ENCODE data around the gene DDIT3.
A peak's percentile ranks its signal among the peaks of the same experiment; 100 is the strongest.

DDIT3 gene

DNA sequence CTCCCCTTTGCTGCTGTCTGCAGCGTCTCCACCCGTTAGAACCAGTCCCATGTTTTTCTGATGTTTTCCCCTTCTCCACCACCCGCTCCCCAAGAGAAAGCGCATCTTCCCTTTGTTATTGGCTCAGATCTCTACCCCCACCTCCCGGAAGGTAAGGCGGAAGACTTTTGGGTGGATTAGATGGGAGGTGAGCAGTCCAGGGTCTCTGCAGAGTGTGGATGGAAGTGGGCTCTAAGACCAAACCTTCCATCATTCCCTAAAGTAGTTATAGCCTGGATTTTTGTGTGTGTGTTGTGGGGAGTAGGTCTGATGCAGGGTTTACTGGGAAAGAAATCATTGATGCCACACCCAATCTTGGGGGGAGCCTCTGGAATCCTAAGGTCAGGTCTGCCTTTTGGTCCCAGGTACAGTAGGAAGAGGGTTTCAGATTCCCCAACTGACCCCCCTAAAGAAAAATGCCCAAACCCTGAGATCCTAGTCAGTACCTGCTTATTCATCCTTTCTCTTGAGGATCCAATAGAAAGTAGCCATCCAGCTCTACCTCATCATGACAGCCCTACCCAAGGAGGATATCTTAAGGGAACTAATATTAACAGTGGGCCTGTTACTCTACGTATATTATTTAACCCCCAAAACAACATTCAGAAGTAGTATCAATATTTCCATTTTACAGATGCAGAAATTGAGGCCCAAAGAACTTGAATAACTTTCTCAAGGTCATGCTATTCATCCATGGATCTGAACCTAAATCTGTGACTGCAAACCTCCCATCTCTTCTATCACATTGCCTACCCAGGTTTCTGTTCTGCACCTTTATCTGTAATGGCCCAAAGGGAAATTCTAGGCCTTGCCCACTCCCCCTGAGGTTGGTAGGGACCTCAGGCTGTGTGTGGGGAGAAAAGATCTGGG is 30.6 kb upstream of the DDIT3 start:
- H3K36me3 Mint-ChIP-seq, result peaks cover 3 to 8% of the 10 kb centered on the region in 2 donors
- no peaks in the 10 kb centered on the region for H3K9me3 Mint-ChIP-seq
- no peak overlapping the region for H3K27ac Mint-ChIP-seq
- no peak for DNase-seq
- peaks cover 24 to 41% of the 10 kb centered on the region in 2 donors for H3K4me1 Mint-ChIP-seq
- H3K4me3 Mint-ChIP-seq, result peak overlapping the region; percentile 85 to 89
- no peak for ATAC-seq (replicated peaks)
- peaks cover 36 to 38% of the 10 kb centered on the region in 2 donors for H3K27me3 Mint-ChIP-seq

DNA sequence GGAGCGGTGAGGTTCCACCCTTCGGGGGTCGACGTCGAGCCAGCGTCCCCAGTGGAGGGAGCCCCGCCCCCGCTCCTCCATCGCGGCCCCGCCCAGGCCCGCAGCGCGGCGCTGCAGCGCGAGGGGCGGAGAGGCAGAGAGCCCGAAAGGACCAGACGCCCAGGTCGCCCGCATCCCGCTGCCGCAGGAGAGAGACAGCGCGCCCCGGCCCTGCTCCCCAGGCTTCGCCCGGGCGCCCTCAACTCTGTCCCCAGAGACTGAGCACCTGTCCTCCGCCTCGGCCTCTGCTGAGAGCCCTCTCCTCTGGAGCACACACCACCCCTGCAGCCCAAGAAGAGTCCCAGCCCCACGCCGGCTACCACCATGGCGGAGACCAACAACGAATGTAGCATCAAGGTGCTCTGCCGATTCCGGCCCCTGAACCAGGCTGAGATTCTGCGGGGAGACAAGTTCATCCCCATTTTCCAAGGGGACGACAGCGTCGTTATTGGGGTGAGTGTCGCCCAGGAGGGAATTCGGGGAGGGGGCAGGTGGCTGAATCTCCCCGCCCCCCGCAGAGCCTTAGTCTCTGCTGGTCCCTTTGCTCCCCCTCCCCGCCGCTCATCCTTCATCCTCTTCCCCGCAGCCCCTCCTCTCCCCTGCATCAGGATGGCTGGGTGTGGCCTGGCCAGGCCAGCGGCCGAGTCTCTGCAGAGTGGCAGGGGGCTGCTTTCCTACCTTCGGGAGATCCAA is 29.8 kb upstream of the DDIT3 start, which contains the start of gene KIF5A:
KIF5A (plus strand) TSS at position 136 of the 732 bp plus-strand sequence; CDS start at position 364, 228 bp downstream.
- Mint-ChIP-seq H3K9me3 (no peaks in the 10 kb centered on the region), H3K36me3 (peaks cover 7 to 13% of the 10 kb centered on the region in 2 donors), H3K27me3 (peaks cover 36 to 38% of the 10 kb centered on the region in 2 donors), H3K4me3 (peak within 1 kb of the TSS; percentile 85 to 89), H3K4me1 (peaks cover 29 to 49% of the 10 kb centered on the region in 2 donors), H3K27ac (no peak within 1 kb of the TSS)
- peak; percentile 36 for DNase-seq
- ATAC-seq (replicated peaks), result peak; percentile 35 to 52

DNA sequence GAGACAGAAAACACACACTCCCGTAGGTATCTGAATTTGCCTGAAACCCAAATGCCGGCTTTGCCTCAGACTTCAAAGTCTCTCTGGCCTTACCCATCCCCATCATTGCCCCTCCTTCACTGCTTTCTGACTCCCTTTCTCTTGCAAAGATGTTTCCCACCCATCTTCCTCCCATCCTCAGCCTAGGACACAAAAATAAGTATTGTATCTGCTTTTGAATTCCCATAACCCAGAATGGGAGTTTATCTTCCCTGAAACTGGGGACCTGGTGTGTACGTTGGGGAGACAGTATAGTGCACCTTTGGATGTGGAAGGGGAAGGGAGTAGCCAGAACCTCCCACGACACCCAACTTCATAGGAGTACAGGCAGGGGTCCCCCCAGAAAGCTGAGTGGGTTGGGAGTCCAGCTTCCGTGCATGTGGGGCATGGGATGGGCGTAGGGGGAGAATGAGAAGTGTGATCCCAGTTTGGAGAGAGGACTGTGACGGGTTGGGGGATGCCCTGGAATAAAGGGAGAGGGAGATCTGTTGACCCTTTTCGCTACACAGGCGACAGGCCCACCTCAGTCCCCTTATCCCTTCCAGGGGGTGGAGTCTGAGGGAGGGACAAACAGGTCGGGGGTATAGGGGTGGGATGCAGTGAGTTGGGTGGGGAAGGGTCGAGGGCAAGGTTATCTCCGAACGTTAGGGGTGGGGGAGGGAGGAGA is 29.0 kb upstream of the DDIT3 start:
- no peak for ATAC-seq (replicated peaks)
- no peak overlapping the region for H3K27ac Mint-ChIP-seq
- peaks cover 7 to 17% of the 10 kb centered on the region in 2 donors for H3K36me3 Mint-ChIP-seq
- H3K4me3 Mint-ChIP-seq, result peak overlapping the region; percentile 85 to 89
- peaks cover 32 to 55% of the 10 kb centered on the region in 2 donors for H3K4me1 Mint-ChIP-seq
- H3K27me3 Mint-ChIP-seq, result peaks cover 35 to 36% of the 10 kb centered on the region in 2 donors
- DNase-seq, result no peak
- H3K9me3 Mint-ChIP-seq, result no peaks in the 10 kb centered on the region

DNA sequence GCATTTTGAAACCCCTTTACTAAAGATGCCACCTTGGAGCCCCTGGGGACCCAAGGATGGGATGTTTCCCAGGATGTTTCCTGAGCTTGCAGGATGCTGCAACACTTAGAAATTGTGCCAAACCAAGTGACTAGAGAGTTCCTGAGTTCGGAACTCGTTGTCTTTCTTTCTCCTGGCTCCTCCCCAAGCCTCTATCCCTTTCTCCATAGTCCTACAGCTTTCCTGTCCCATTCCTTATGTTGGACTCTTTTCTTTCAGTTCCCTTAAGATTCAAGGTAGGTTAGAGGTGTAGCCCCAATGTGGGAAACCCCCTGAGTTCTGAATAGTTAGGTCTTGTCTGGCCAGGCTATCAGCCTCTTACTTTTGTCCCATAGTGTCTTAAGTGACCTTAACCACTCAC is 28.2 kb upstream of the DDIT3 start:
- peaks cover 34 to 55% of the 10 kb centered on the region in 2 donors for H3K4me1 Mint-ChIP-seq
- ATAC-seq (replicated peaks) (no peak), DNase-seq (no peak)
- no peaks in the 10 kb centered on the region for H3K9me3 Mint-ChIP-seq
- peaks cover 7 to 17% of the 10 kb centered on the region in 2 donors for H3K36me3 Mint-ChIP-seq
- H3K27ac Mint-ChIP-seq, result no peak overlapping the region
- peak overlapping the region in 1 of 2 donors; percentile 27 for H3K4me3 Mint-ChIP-seq
- H3K27me3 Mint-ChIP-seq, result peaks cover 29 to 30% of the 10 kb centered on the region in 2 donors

DNA sequence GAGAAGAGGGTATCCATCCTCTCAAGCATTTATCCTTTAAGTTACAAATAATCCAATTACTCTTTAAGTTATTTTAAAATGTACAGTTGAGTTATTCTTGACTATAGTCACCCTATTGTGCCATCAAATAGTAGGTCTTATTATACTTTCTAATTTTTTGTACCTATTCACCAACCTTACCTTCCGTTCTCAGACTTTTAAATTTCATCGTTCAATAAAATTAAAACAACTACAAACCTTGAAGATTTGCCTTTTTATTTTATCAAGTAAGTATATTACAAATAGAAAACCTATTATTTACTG is 27.6 kb upstream of the DDIT3 start:
- no peak overlapping the region for H3K4me3 Mint-ChIP-seq

DNA sequence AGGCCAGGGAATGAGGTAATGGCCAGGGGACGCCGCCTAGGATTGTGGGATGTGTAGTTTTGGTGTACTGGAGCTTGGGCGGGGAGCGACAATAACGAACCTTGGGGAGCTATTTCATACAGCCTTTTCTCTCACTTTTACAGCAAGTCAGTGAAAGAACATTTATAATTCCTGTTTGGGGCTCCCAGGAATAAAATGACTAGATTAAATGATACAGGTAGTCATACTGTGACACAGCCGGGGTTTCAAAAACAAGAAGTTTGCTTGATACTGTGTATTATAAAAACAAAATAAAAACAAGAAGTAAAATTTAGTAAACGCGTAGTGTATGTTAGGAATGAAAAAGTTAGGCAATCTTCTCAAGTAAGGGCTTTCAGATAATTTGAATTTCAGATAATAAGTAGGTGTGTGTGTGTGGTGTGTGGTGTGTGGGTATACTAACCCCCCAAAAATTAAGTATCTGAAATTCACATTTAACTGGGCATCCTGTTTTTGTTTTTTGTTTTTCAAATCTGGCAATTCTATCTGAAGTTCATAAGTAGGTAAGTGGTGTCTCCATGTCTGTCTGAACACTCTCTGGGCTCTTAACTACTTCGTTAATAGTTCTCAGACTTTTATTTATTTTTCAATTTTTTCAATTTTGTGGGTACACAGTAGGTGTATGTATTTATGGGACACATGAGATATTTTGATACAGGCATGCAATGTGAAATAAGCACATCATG is 27.1 kb upstream of the DDIT3 start:
- no peak for DNase-seq
- Mint-ChIP-seq H3K27ac (peak overlapping the region; percentile 97), H3K9me3 (no peaks in the 10 kb centered on the region), H3K4me1 (peaks cover 36 to 55% of the 10 kb centered on the region in 2 donors), H3K36me3 (peaks cover 7 to 17% of the 10 kb centered on the region in 2 donors), H3K27me3 (peaks cover 23 to 27% of the 10 kb centered on the region in 2 donors), H3K4me3 (peak overlapping the region; percentile 91 to 99)
- ATAC-seq (replicated peaks), result no peak

More for the DNA sequence above, 27.6 kb upstream of the DDIT3 start:
- DNase-seq, result no peak
- no peaks in the 10 kb centered on the region for H3K9me3 Mint-ChIP-seq
- H3K36me3 Mint-ChIP-seq, result peaks cover 7 to 17% of the 10 kb centered on the region in 2 donors
- no peak overlapping the region for H3K27ac Mint-ChIP-seq
- peaks cover 24 to 27% of the 10 kb centered on the region in 2 donors for H3K27me3 Mint-ChIP-seq
- peaks cover 36 to 55% of the 10 kb centered on the region in 2 donors for H3K4me1 Mint-ChIP-seq
- no peak for ATAC-seq (replicated peaks)

DNA sequence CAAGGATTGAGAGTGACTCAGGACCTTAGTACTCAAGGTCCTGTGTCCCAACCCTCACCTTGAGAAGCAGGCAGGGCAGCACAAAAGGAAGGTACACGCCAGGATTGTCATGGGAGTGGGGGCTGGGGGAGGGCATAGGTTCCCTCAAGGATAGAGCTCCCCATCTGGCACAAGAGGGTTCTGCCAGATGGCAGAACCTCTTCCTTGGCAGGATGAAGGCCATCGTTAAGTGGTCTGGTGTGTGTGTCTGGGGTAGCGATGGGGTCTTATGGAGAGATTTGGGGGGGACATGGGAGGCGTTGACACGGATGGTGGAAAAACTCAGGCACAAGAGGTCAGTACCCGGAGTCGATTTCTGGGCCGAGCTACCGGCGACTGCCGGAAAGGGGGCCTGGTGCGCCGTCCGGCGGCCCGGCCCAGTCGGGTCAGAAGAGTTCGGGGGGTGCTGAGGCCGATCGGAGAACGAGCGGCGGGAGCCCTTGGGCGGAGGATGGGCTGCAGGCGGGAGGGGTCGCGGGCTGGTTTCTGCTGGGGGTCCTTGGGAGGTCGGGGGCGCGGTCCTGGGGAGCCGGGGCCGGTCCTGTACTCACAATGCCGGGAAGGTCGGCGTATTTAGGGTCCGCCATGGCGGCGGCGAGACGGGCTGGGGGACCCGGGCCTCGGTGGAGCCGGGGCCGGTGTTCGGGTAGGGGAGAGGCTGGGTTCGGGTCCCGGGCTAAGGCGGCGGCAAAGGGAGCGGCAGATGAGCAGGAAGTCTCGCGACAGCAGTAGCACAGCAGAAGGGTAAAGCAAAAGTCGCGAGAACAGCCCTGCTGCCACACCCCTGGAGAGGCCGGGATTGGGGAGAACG is 26.3 kb upstream of the DDIT3 start, which contains the start of gene DCTN2:
DCTN2 (minus strand) TSS at position 755 of the 850 bp plus-strand sequence; CDS start at position 626, 129 bp downstream.
- Mint-ChIP-seq H3K36me3 (peaks cover 7 to 17% of the 10 kb centered on the region in 2 donors), H3K4me1 (peaks cover 36 to 55% of the 10 kb centered on the region in 2 donors), H3K9me3 (no peaks in the 10 kb centered on the region), H3K27ac (peak within 1 kb of the TSS; percentile 97), H3K4me3 (peak within 1 kb of the TSS; percentile 91 to 99), H3K27me3 (peaks cover 20 to 27% of the 10 kb centered on the region in 2 donors)
- ATAC-seq (replicated peaks) (peak; percentile 96 to 97), DNase-seq (peak; percentile 94)

DNA sequence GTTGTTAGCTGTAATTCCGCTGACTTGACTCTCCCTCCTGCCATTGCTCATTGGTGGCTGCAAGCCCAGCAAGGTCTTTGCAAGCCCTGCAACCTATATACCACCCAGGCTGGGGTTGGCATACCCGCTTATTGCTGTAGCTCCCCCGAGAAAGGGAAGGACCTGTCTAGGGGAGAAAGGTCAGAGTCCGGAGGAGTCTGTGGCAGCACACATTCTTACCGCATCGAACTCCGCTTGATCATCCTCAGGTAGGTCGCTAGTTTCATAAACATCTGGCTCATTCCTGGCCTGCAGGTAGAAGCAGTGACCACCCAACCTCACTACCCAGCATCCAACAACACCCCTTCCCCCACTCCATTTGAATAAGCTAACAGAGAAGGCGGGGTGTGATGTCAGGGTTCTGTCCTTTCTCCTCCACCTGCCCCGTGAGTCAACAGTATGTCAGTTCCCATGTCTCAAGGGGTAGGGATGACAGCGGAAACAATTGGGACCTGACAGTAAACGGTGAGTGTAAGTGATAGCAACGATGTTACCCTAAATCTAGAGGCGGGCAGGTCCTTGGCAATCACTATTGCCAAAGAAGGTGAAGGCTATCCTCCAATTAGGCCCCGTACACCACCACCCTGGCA is 25.6 kb upstream of the DDIT3 start:
- peaks cover 36 to 55% of the 10 kb centered on the region in 2 donors for H3K4me1 Mint-ChIP-seq
- ATAC-seq (replicated peaks), result no peak
- DNase-seq, result no peak

DNA sequence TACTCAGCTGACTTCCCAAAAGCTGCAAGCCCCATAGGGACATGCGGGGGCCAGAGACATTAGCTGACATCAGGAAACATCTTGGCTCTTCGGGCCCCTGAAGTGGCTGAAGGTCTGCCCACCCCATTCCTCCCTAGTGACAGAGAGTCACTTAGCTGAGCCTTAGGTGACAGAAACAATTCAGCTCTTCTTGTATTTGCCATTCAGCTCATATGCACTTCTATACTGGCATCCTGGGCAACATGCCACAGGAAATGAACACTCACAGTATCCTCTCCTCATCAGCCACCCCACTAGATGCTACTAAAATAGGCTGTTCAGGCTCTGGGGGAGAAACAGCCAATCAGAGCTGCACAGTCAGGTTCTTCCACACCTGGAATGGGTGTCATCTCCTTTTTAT is 23.3 kb upstream of the DDIT3 start:
- H3K36me3 Mint-ChIP-seq, result peaks cover 12 to 39% of the 10 kb centered on the region in 2 donors
- no peak overlapping the region for H3K27ac Mint-ChIP-seq
- no peaks in the 10 kb centered on the region for H3K9me3 Mint-ChIP-seq
- H3K27me3 Mint-ChIP-seq, result peaks cover 1 to 2% of the 10 kb centered on the region in 2 donors
- ATAC-seq (replicated peaks) (no peak), DNase-seq (no peak)
- peaks cover 24 to 40% of the 10 kb centered on the region in 2 donors for H3K4me1 Mint-ChIP-seq
- H3K4me3 Mint-ChIP-seq, result no peak overlapping the region

More for the DNA sequence above, 25.6 kb upstream of the DDIT3 start:
- Mint-ChIP-seq H3K27ac (peak overlapping the region; percentile 97), H3K4me3 (peak overlapping the region; percentile 91 to 99), H3K9me3 (no peaks in the 10 kb centered on the region), H3K27me3 (peaks cover 19 to 25% of the 10 kb centered on the region in 2 donors), H3K36me3 (peaks cover 11 to 20% of the 10 kb centered on the region in 2 donors)

DNA sequence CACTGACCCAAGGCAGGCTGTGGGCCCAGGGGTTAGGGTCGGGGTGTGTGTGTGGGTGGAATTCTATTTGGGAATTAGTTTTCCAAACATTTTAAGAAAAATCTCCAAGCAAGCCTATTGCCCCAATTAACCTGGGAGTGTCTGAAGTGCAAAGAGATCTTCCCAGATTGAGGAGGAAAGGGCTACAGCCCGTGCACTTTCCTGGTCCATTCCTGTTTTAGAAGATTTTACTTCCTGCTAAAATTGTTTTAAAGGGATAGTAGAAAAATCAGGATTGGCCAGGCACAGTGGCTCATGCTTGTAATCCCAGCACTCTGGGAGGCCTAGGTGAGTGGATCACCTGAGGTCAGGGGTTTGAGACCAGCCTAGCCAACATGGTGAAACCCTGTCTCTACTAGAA is 21.4 kb upstream of the DDIT3 start:
- Mint-ChIP-seq H3K36me3 (peaks cover 20 to 55% of the 10 kb centered on the region in 2 donors), H3K27ac (no peak overlapping the region), H3K4me1 (peaks cover 25 to 34% of the 10 kb centered on the region in 2 donors), H3K27me3 (no peaks in the 10 kb centered on the region), H3K4me3 (no peak overlapping the region), H3K9me3 (no peaks in the 10 kb centered on the region)
- no peak for DNase-seq
- no peak for ATAC-seq (replicated peaks)

DNA sequence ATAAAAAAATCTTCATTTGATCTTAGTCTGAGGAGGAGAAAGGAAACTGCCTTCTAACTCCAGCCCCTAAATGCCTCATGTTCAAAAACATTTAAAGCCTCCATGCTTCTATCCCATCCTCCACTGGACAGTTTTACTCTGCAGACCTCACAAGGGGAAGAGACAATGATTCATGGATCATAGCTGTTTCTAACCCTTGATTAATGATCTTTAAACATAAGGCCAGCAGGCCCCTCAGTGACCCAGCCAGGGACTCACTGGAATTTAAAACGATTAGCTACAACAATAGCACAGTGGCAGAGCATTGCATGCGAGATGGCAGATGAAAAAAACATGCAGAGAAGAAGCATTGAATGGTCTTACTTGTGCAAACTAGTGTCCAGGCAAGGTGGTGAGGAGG is 20.7 kb upstream of the DDIT3 start:
- H3K4me1 Mint-ChIP-seq, result peaks cover 20 to 27% of the 10 kb centered on the region in 2 donors
- DNase-seq, result no peak
- H3K27ac Mint-ChIP-seq, result no peak overlapping the region
- peaks cover 18 to 55% of the 10 kb centered on the region in 2 donors for H3K36me3 Mint-ChIP-seq
- H3K27me3 Mint-ChIP-seq, result no peaks in the 10 kb centered on the region
- H3K4me3 Mint-ChIP-seq, result no peak overlapping the region
- no peak for ATAC-seq (replicated peaks)
- H3K9me3 Mint-ChIP-seq, result no peaks in the 10 kb centered on the region

DNA sequence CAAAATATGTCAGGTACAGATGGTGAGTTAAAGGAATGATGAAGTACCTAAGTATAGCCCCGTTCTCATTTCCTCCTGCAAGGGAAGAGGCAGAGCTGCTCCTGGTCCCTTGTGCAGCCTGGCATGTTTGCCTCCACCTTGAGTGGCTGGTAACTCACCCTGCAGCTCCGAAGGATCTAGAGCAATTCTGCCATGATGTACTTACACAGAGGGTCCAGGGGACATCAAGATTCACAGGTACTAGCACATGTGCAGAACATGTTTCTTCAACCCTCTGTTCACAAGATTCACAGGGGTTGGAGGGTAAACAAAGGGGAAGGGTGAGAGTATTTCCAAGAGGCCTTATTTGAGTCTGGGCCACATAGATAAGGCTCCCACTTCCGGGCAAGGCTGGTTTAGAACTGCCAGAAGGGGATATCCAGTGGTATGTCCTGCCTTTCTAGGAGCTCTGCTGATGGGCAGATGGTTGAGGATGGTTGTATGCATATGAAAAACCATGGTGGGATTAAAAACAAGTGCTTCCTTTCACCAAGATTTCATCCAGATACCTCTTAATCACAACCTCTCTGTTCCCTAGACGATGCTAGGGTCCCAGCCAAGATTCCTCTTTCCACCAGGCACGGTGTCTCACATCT is 18.9 kb upstream of the DDIT3 start:
- H3K27me3 Mint-ChIP-seq, result no peaks in the 10 kb centered on the region
- no peak overlapping the region for H3K4me3 Mint-ChIP-seq
- peaks cover 19 to 57% of the 10 kb centered on the region in 2 donors for H3K36me3 Mint-ChIP-seq
- H3K9me3 Mint-ChIP-seq, result no peaks in the 10 kb centered on the region
- DNase-seq, result no peak
- no peak for ATAC-seq (replicated peaks)
- peaks cover 11 to 12% of the 10 kb centered on the region in 2 donors for H3K4me1 Mint-ChIP-seq
- peak overlapping the region; percentile 72 for H3K27ac Mint-ChIP-seq
